Subcutaneous adipose tissue (tissue), 4 donors: Measurements from ENCODE around the gene DGCR2. TPM values are rescaled to one million over a fixed set of nuclear protein-coding genes. Genes with fewer than 3 reads are reported as not detected.

ENCODE experiments used
- CTCF ChIP-seq: fragments of 450-650 bp; IDR thresholded peaks from one replicate; pipeline ENCODE4 v1.5.1; 2016; ENCODE audit warnings: low read depth, mild to moderate bottlenecking, control low read depth, antibody characterized with exemption, moderate library complexity
- total RNA-seq, 4 donors: library from RNA; depleted of rRNA; stranded (reverse); fragments of >200 nt; gene quantifications; one replicate each; pipeline ENCODE4 v1.1.0, GENCODE V29; 2016

The DGCR2 gene
- total RNA-seq, 4 donors from 2014 or later: 22.3 to 47.1 (median 30.5) TPM

DNA sequence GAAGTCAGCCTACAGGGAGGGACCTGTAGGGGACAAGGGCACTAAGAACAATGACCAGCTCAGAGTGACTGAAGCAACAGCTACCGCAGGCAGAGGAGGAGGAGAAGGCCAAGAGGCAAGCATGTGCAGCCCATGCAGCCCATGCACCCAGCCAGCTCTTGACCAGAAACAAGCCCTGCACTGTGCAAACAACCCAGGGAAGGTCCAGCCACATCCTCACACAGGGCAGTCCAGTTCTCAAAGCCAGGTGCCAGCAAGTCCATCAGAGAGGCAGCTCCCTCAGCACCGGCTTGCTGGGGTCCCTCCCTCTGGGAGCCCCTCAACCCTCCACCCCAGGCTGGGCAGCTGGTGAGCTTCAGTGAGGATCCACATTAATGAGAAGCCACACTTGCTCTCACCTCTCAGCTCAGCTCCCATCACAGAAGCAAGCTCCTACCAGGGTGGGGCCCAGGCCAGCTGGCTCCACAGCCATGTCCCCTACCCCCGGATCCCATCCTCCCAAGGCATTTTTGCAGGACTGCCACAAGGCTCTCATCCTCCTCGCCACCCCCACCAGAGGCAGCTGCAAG, 7.1 kb downstream of the DGCR2 start:
- TF ChIP-seq CTCF: no peak

DNA sequence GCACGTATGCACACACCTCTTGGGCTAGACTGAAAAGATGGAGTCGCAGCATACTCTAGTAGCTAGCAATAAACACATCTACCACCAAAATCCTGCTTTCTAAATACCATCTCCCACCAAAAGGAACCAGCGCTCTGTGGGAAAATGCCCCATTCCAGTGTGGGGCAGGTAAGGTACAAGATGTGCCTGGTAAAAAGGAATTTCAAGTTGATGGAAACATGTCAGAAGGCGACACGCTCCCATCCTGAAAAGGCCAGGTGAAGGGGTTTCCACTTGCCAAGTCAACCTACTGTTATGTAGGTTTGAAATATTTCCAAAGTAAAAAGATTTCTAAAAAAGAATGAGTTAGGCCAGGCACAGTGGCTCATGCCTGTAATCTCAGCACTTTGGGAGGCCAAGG, 8.8 kb downstream of the DGCR2 start:
- no peak for TF ChIP-seq CTCF

DNA sequence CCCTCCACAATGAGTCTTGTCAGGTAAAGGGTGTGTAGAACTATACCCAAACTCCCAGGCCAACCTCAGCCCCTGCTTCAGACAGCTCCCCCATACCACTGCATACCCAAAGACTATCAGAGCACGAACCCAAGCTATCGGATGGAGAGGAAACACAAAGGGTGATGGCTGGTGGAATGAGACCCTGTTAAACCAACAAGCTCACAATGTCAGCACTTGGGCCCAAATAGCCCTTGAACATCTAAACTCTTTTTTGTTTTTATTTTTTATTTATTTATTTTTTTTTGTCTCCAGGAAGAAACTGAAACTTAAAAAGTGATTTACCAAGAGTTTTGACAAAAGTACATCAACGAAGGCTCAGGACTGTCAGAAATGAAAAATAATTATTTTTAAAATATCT, 10.6 kb downstream of the DGCR2 start:
- no peak for TF ChIP-seq CTCF

- TF ChIP-seq CTCF: no peak
Measured at GRCh38 chr22:19111140-19111539, 11.1 kb downstream of the DGCR2 start.

GRCh38 chr22:19110646-19111045, 11.6 kb downstream of the DGCR2 start:
- no peak for TF ChIP-seq CTCF

DNA sequence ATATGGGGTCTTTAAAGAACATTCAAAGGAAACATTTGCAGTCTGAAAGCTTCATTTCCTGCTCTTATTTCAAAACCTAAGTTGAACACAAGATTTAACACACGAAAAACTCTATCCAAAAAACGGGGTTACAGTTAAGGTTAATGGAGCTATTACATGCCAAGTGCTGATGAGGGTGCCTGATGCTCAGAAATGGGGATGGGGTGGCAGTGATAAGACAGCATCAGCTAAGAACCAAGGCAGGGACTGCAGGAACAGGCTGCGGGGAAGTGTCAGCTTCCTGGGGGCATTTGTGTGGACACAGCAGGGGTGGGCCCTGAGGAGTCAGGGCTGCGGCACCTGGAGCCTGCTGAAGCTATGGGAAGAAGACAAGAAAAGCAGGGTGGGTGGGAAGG, 12.2 kb downstream of the DGCR2 start:
- TF ChIP-seq CTCF: no peak

- no peak for TF ChIP-seq CTCF
Measured at GRCh38 chr22:19109198-19110063, 12.8 kb downstream of the DGCR2 start.
